RWPE1 (cell line): ENCODE results near the gene KLRC2.
"Not testable (repeated sequence)": the region's sequence is repeated elsewhere in the genome, so short reads cannot be mapped to it uniquely, and the experiment has no call there.

Source experiments
- CTCF ChIA-PET: fragments of 350-600 bp; sonication (Branson Sonifier 250); formaldehyde crosslinking; extraction: SDS; loops from one replicate; lab custom pipeline; 2021; lab: Yijun Ruan, JAX
- POLR2A ChIA-PET: fragments of 400-600 bp; formaldehyde crosslinking; extraction: SDS; loops from one replicate; lab custom pipeline; 2020; ENCODE audit warnings: antibody characterized with exemption; ENCODE audit not compliant: low non-redundant PET; lab: Yijun Ruan, JAX
- DNase-seq: peaks from one replicate; pipeline ENCODE4 v3.0.0; 2012; ENCODE audit warnings: low spot score
- H3K27ac ChIP-seq: fragments of 450-650 bp; 2 replicates; pipeline ENCODE4 v1.5.1; 2017
- TF ChIP-seq, protein P1 (sequence below): fragments of 450-650 bp; conservative IDR thresholded peaks from 2 replicates; pipeline ENCODE4 v1.5.1; 2017; ENCODE audit warnings: low read depth, mild to moderate bottlenecking

KLRC2 gene

GRCh38 chr12:10435816-10436215, at the start of gene KLRC2:
TSS of gene KLRC2 (minus strand) at chr12:10436010. CDS start at chr12:10435986, 24 bp downstream.
- POLR2A ChIA-PET, DNase-seq, H3K27ac ChIP-seq: not testable (repeated sequence)
- CTCF ChIA-PET, result interaction anchor here (0.6 kb wide), 1 partner anchor 752 kb away, joined by 4 read pairs; no protein-coding TSS in a partner anchor

GRCh38 chr12:10481901-10482300, 46.1 kb upstream of the KLRC2 start:
- H3K27ac ChIP-seq, POLR2A ChIA-PET, DNase-seq, CTCF ChIA-PET: not testable (repeated sequence)

DNA sequence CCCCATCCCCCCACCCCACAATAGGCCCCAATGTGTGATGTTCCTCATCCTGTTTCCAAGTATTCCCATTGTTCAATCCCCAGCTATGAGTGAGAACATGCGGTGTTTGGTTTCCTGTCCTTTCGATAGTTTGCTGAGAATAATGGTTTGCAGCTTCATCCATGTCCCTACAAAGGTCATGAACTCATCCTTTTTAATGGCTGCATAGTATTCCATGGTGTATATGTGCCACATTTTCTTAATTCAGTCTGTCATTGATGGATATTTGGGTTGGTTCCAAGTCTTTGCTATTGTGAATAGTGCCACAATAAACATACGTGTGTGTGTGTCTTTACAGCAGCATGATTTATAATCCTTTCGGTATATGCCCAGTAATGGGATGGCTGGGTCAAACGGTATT, 37.0 kb upstream of the KLRC2 start:
- DNase-seq, CTCF ChIA-PET, POLR2A ChIA-PET, H3K27ac ChIP-seq: not testable (repeated sequence)

- POLR2A ChIA-PET, result no interaction called here
Observed at GRCh38 chr12:10469701-10470100, 33.9 kb upstream of the KLRC2 start.

DNA sequence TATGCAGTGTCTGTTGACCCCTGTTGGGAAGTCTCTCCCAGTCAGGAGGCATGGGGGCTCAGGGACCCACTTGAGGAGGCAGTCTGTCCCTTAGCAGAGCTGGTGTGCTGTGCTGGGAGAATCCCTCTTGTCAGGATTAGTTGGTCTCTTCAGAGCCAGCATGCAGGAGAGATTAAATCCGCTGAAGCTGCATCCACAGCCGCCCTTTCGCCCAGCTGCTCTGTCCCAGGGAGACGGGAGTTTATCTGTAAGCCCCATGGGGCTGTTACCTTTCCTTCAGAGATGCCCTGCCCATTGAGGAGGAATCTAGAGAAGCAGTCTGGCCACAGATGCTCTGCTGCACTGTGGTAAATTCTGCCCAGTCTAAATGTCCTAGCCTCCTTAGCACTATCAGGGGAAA, 30.5 kb upstream of the KLRC2 start:
- ChIA-PET POLR2A (no interaction called here), CTCF (no interaction called here)
- H3K27ac ChIP-seq, result no peak overlapping the region
- no peak for DNase-seq
- TF ChIP-seq, protein P1, sequence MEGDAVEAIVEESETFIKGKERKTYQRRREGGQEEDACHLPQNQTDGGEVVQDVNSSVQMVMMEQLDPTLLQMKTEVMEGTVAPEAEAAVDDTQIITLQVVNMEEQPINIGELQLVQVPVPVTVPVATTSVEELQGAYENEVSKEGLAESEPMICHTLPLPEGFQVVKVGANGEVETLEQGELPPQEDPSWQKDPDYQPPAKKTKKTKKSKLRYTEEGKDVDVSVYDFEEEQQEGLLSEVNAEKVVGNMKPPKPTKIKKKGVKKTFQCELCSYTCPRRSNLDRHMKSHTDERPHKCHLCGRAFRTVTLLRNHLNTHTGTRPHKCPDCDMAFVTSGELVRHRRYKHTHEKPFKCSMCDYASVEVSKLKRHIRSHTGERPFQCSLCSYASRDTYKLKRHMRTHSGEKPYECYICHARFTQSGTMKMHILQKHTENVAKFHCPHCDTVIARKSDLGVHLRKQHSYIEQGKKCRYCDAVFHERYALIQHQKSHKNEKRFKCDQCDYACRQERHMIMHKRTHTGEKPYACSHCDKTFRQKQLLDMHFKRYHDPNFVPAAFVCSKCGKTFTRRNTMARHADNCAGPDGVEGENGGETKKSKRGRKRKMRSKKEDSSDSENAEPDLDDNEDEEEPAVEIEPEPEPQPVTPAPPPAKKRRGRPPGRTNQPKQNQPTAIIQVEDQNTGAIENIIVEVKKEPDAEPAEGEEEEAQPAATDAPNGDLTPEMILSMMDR, result no peak

More at GRCh38 chr12:10469701-10470100, 33.9 kb upstream of the KLRC2 start:
- no peak for DNase-seq
- CTCF ChIA-PET, result no interaction called here
- TF ChIP-seq, protein P1, result no peak
- no peak overlapping the region for H3K27ac ChIP-seq

- DNase-seq, result no peak
- no peak overlapping the region for H3K27ac ChIP-seq
- POLR2A ChIA-PET, result no interaction called here
- CTCF ChIA-PET, result no interaction called here
- TF ChIP-seq, protein P1, result no peak
Observed at GRCh38 chr12:10457760-10458159, 21.9 kb upstream of the KLRC2 start.

- ChIA-PET CTCF (no interaction called here), POLR2A (no interaction called here)
- DNase-seq, result no peak
- H3K27ac ChIP-seq, result no peak overlapping the region
- TF ChIP-seq, protein P1, result no peak
Observed at GRCh38 chr12:10456856-10457255, 21.0 kb upstream of the KLRC2 start.

DNA sequence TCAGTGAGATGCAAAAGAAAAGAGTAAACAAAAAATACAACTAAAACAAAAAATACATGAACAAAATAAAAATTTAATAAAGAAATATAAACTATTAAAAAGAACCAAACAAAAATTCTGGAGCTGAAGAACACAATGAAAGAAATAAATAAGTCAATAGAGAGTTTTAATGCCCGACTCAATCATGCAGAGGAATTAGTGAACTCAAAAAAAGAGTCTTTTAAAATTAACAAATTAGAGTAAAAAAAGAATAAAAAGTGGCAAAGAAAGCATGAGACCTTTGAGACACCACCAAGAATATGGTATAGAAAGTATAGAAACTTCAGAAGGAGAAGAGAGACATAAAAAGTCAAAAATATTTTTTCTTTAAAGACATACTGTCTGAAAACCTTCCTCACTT, 20.0 kb upstream of the KLRC2 start:
- ChIA-PET CTCF (no interaction called here), POLR2A (no interaction called here)
- H3K27ac ChIP-seq, result no peak overlapping the region
- DNase-seq, result no peak
- TF ChIP-seq, protein P1, result no peak
